ENCODE results near the gene TMEM250.
"Not testable (repeated sequence)": the region's sequence is repeated elsewhere in the genome, so short reads cannot be mapped to it uniquely, and the experiment has no call there.

TMEM250 gene

GRCh38 chr9:136112541-136112940 is 6.1 kb downstream of the TMEM250 start:
- no peak for DNase-seq (ENCODE audit: low read depth in 2 of 2)

- no peak for DNase-seq (ENCODE audit: low read depth in 2 of 2)
These were observed 6.8 kb downstream of the TMEM250 start for GRCh38 chr9:136111910-136112309.

- no peak for DNase-seq (ENCODE audit: low read depth in 2 of 2)
These were observed 7.5 kb downstream of the TMEM250 start for GRCh38 chr9:136111190-136111589.

GRCh38 chr9:136110082-136111061 is 8.3 kb downstream of the TMEM250 start:
- no peak for DNase-seq (ENCODE audit: low read depth in 2 of 2)

GRCh38 chr9:136109351-136110081 is 9.2 kb downstream of the TMEM250 start:
- peak; percentile 80 to 94 for DNase-seq (ENCODE audit: low read depth in 2 of 2)

GRCh38 chr9:136108648-136109266 is 9.9 kb downstream of the TMEM250 start:
- no peak for DNase-seq (ENCODE audit: low read depth in 2 of 2)

GRCh38 chr9:136107953-136108647 is 10.6 kb downstream of the TMEM250 start:
- no peak for DNase-seq (ENCODE audit: low read depth in 2 of 2)

GRCh38 chr9:136107155-136107952 is 11.3 kb downstream of the TMEM250 start:
- DNase-seq (ENCODE audit: low read depth in 2 of 2) = peak in 1 of 2 donors; percentile 43

GRCh38 chr9:136105398-136106135 is 13.1 kb downstream of the TMEM250 start:
- no peak for DNase-seq (ENCODE audit: low read depth in 2 of 2)

- no peak for DNase-seq (ENCODE audit: low read depth in 2 of 2)
These were observed 13.8 kb downstream of the TMEM250 start for GRCh38 chr9:136104916-136105315.

GRCh38 chr9:136104488-136104800 is 14.2 kb downstream of the TMEM250 start:
- no peak for DNase-seq (ENCODE audit: low read depth in 2 of 2)

- DNase-seq (ENCODE audit: low read depth in 2 of 2) = no peak
These were observed 14.8 kb downstream of the TMEM250 start for GRCh38 chr9:136103651-136104487.

- DNase-seq (ENCODE audit: low read depth in 2 of 2) = not testable (repeated sequence)
These were observed 17.0 kb downstream of the TMEM250 start for GRCh38 chr9:136101615-136102074.

GRCh38 chr9:136100700-136101614 is 17.7 kb downstream of the TMEM250 start:
- no peak for DNase-seq (ENCODE audit: low read depth in 2 of 2)

- DNase-seq (ENCODE audit: low read depth in 2 of 2) = no peak
These were observed 19.1 kb downstream of the TMEM250 start for GRCh38 chr9:136099542-136099941.

GRCh38 chr9:136098844-136099243 is 19.8 kb downstream of the TMEM250 start:
- DNase-seq (ENCODE audit: low read depth in 2 of 2) = no peak

- DNase-seq (ENCODE audit: low read depth in 2 of 2) = no peak
These were observed 20.5 kb downstream of the TMEM250 start for GRCh38 chr9:136098210-136098609.

GRCh38 chr9:136096505-136097001 is 22.1 kb downstream of the TMEM250 start:
- no peak for DNase-seq (ENCODE audit: low read depth in 2 of 2)

Measured in stimulated activated CD8-positive, alpha-beta memory T cell treated with anti-CD3 and anti-CD28 coated beads, Interleukin-7, amount 100 ng/mL, for 4 hours (primary cell).